ENCODE data around the gene RBM17.

DNA sequence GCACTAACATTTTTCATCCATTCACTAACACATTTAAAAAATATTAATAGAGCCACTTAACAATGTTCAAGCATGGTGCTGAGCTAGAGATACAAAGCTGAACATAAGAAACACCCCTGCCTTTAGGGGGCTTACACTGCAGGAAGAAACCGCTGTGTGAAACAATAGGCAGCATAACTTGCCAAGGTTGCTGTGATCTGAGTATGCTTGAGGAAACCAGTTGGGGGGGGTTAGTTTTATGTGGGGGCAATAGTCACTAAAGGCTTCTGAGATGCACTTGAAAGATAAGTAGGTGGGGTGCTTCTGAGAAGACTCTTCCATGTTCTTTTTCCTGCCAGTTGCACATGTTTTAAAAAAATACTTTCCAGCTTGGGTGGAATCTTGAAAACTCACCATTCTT lies 2.8 kb downstream of the RBM17 start:
- TF ChIP-seq POLR2AphosphoS5 (IDR thresholded peaks at IDR 0.05) (no peak), POLR2A (IDR thresholded peaks at IDR 0.05) (no peak)
- TF ChIP-seq, protein P1, sequence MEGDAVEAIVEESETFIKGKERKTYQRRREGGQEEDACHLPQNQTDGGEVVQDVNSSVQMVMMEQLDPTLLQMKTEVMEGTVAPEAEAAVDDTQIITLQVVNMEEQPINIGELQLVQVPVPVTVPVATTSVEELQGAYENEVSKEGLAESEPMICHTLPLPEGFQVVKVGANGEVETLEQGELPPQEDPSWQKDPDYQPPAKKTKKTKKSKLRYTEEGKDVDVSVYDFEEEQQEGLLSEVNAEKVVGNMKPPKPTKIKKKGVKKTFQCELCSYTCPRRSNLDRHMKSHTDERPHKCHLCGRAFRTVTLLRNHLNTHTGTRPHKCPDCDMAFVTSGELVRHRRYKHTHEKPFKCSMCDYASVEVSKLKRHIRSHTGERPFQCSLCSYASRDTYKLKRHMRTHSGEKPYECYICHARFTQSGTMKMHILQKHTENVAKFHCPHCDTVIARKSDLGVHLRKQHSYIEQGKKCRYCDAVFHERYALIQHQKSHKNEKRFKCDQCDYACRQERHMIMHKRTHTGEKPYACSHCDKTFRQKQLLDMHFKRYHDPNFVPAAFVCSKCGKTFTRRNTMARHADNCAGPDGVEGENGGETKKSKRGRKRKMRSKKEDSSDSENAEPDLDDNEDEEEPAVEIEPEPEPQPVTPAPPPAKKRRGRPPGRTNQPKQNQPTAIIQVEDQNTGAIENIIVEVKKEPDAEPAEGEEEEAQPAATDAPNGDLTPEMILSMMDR (IDR thresholded peaks at IDR 0.05): no peak
